A673 (cell line): ENCODE data around the gene SPRYD3.

Experiments
- CTCF ChIP-seq: fragments of 300-800, 200-600 bp; sonication (generic); conservative IDR thresholded peaks from 2 replicates; pipeline ENCODE4 v1.5.1; 2017; ENCODE audit warnings: low read depth, mild to moderate bottlenecking, antibody characterized with exemption, low read length, moderate library complexity, mixed read lengths
- EZH2 ChIP-seq: fragments of 200-600 bp; sonication (generic); IDR thresholded peaks from 2 replicates; pipeline ENCODE4 v1.6.1; 2017; ENCODE audit warnings: borderline replicate concordance, low read depth, mild to moderate bottlenecking, mixed read lengths, antibody characterized with exemption, low read length; ENCODE audit not compliant: poor library complexity, severe bottlenecking

- no peak for TF ChIP-seq CTCF
- TF ChIP-seq EZH2: no peak
Measured at GRCh38 chr12:53050426-53051057, 28.6 kb downstream of the SPRYD3 start.
